RPMI8226 (cell line): ENCODE measurements around the gene LAMA5.

ENCODE experiments used
- DNase-seq: peaks from one replicate; pipeline ENCODE4 v3.0.0-alpha.2; 2015

Gene LAMA5, protein sequence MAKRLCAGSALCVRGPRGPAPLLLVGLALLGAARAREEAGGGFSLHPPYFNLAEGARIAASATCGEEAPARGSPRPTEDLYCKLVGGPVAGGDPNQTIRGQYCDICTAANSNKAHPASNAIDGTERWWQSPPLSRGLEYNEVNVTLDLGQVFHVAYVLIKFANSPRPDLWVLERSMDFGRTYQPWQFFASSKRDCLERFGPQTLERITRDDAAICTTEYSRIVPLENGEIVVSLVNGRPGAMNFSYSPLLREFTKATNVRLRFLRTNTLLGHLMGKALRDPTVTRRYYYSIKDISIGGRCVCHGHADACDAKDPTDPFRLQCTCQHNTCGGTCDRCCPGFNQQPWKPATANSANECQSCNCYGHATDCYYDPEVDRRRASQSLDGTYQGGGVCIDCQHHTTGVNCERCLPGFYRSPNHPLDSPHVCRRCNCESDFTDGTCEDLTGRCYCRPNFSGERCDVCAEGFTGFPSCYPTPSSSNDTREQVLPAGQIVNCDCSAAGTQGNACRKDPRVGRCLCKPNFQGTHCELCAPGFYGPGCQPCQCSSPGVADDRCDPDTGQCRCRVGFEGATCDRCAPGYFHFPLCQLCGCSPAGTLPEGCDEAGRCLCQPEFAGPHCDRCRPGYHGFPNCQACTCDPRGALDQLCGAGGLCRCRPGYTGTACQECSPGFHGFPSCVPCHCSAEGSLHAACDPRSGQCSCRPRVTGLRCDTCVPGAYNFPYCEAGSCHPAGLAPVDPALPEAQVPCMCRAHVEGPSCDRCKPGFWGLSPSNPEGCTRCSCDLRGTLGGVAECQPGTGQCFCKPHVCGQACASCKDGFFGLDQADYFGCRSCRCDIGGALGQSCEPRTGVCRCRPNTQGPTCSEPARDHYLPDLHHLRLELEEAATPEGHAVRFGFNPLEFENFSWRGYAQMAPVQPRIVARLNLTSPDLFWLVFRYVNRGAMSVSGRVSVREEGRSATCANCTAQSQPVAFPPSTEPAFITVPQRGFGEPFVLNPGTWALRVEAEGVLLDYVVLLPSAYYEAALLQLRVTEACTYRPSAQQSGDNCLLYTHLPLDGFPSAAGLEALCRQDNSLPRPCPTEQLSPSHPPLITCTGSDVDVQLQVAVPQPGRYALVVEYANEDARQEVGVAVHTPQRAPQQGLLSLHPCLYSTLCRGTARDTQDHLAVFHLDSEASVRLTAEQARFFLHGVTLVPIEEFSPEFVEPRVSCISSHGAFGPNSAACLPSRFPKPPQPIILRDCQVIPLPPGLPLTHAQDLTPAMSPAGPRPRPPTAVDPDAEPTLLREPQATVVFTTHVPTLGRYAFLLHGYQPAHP (N-terminal part only)

DNA sequence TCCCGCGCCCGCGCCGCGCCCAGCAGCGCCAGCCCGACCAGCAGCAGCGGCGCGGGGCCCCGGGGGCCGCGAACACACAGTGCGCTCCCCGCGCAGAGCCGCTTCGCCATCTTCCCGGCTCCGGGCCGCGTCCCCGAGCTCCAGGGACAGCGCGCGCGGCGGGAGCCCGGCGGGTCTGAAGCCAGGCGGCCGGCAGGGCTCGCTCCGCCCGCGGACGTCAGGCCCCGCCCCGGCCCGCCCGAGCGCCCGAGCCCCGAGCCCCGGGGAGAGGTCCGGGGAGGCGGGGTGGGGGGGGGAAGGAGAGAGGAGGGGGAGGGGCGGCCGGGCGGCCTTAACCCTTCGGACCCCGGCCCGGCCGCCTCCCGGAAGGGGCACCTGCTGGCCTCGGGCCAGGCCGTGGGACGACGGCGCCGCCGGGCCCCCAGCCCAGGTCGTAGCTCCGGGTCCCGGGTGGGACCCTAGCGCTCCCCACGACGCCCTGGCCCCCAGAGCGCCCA, at the start of gene LAMA5:
Gene LAMA5, minus strand, starts transcription at position 177 of the 497 bp plus-strand sequence. Its CDS starts 67 bp downstream, at position 110.
- peak; percentile 75 for DNase-seq

GRCh38 chr20:62415354-62416111, 48.4 kb upstream of the LAMA5 start:
- no peak for DNase-seq

DNA sequence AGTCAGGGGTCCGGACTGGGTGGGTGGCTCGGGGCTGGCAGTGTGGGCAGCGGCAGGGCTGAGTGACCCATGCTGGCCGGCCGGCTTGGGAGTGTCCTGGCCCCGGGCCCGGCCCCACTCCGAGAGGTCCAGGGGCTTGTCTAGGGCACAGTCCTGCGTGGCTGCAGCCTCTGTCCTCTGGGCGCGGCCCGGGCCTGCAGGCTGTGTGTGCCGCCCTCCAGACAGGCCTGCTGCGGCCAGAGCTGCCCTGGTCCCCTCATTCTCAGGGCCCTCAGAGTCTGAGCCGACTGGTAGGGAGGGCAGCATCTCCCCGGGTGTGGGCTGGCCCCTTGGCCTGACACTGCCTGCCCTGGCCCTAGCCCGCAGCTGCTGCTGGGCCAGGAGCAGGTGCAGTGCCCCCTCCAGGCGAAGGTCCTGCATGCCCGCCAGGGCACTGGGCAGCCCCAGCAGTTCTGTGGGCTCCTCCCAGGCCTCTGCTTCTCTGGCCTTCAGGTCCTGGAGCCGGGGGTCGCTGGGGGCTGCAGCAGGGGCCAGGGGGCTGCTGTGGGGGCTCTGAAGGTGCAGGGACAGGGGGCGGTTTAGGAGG, 46.9 kb upstream of the LAMA5 start:
- DNase-seq: peak; percentile 36

DNA sequence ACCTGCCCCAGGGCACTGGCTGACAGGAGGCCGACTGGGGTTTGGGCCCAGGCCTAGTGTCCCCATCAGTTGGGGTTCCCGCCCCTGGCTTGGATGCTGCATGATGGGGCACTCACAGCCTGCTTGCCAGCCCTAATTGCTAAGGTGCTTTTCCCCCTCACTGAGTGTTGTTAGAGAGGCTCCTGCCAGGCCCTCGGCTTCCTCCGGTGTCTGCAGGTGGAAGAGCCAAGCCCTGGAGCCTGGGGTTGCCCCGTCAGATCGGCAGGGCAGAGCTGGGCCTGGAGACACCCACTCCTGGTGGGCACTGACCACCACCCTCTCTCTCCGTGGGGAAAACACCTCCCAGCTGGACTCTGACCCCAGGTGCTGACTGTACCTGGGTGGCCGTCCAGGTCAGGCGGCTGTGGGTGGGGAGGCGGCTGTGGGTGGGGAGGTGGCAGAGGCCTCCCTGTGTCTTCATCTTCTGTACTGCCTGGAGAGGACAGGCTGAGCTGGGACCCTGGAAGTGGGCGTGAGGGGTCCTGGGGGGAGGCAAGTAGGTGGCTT, 46.0 kb upstream of the LAMA5 start:
- DNase-seq: no peak

DNA sequence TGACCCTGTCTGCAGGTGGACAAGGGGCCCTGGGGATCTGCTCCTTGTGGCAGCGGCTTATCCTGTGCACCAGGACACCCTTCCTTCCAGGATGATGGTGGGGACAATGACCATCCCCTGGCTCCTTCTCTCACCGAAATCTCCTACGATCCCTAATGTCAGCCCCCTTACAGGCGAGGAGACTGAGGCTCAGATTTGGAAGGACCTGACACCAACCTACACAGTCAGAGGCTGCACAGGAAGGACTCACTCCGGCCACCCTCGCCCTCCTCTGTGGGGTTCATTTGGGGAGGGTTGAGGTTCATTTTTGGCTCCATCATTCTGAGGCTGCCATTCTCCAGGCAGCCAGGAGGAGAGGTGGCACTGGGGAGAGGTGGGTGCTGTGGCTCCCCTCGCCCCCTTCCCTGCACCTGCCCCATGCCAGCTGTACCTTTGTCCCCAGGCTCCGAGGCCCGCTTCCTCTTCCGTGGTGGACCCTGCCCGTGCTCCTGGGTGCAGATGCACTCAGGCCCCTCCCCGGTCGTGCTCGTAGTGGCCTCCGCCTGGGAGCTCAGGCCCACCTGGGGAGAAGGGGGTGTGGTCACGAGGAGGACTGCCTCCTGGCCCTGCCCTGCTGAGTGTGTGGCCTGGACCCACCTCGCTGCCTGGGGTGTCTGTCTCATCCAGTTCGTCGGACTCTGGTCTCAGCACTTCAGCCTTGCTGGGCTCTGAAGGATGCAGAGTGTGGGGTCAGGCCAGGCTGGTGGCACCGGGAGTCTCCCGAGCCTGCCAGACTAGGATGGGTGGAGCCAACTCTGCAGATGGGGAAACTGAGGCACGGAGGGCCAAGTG, 45.3 kb upstream of the LAMA5 start:
- no peak for DNase-seq

DNA sequence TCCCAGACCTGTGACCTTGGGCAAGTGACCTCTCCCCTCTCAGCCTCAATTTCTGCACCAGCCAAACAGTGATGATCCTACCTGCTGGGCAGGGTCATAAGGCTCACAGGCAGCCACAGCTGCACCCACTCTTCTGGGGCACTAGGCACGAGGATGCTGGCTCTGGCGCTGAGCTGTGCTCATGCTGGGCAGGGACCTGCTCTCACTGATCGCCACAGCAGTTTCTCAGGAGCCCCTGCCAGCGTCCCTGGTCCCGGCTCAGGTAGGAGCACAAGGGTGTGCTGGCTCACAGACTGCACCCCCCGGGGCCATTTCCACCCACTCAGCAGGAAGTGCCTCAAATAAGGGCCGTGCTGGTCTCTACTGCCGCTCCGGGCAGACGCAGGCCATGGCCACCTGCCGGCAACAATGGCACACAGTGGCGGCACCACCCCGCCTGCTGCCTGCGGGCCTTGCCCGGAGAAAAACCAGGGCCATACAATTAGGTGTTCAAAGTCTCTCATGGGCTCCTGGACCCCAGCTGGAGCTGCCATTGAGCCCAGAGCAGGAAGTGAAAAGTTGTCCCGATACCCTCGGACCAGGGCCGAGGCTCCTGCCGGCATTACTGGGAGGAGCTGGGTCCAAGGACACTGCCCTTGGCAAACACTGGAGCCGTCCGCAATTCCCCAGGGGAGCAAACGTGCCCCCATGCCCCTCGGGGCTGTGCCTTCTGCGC, 44.5 kb upstream of the LAMA5 start:
- DNase-seq: no peak

GRCh38 chr20:62410746-62411478, 43.8 kb upstream of the LAMA5 start:
- no peak for DNase-seq

DNA sequence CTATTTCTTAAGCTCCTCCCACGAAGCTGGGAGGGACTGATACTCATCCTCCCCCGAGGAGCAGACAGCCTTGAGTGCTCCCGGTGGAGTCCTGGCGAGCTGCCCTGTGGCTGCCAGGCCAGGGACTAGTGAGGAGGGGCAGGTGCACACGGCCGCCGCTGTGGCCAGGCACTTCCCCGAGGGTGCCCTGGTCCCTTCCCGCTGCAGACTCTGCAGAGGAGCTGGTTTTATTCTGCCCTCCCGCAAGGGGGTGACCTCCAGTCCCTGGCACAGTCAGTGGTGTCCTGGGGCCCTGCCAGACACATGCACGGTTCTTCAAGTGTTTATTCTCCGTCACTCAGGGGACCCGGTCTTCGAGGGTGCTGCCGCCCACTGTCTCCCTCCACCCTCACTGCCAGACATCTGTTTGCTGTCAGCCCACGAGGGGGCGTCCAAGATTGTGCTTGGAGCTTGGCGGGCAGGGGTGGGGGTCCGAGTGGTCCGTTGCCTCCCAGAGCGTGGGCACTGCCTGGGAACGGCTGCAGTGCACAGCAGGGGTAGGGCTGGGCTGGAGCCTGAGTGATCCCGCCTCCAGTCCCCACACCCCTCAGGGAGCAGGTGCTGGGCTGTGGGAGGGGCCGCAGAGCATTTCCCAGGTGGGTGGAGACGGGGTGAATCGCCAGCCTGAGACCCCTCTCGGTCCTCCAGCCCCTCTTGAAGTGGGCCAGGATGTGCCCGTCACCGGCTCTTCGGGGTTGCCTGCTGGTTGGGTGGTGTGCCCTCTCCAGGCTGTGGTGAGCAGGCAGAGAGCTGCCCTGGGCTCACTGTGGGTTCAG, 43.0 kb upstream of the LAMA5 start:
- DNase-seq: peak; percentile 86

DNA sequence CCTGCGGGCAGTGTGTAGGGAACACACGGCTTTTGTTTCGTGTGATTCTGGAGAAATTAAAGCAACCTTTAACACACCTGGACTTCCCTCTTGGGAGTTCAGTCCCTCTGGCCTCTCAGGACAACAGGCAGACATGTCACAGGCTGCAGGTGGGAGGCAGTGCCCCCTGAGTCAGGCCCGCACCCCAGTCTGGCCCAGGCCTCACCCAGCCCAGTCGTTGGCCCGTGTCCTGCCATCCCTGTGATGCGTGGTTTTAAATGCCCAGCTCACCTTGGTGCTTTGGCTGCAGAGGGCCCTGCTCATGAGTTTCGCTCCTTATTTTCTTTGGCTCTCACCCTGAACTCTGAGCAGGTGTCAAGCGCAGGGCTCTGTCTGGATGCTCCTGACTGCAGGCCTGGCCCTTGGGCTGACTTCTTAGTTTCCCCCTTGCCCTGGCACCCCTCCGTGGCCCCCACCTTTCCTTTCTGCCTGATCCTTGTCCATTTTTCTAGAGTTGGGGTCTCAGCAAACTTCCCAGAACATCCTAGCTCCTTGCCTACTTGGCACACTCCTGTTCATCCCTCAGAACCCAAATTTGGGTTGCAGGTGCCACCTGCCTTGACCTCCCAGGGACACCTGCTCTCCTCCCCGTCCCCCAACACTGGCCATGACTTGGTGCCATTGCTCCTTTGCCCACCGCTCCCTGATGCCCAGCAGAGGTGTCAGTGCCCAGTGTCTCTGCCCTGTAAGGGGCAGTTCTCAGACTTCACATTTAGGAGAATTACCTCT, 42.2 kb upstream of the LAMA5 start:
- no peak for DNase-seq

DNA sequence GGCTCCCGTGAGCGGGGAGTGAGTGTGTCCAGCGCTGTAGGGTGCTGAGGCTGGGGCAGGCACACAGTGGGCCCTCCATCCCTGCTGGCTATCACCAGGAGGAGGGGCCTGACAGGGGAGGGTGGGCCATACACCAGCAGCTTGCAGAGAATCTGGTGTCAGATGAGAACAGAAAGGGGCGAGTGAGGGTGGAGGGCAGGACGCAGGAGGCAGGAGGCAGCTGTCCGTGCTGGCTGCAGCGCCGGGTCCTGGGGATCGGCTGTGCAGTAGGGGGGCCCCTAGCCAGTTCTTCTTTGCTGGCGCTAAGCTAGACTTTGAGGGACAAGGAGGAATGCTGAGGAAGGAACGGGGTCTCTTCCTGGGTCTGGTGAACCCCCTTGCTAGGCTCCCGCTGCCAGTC, 41.5 kb upstream of the LAMA5 start:
- no peak for DNase-seq

GRCh38 chr20:62408055-62408454, 40.9 kb upstream of the LAMA5 start:
- no peak for DNase-seq

- peak; percentile 96 for DNase-seq
Measured at GRCh38 chr20:62407221-62407992, 40.3 kb upstream of the LAMA5 start, which contains the start of gene CABLES2. Gene CABLES2 (minus strand): TSS chr20:62407285. CDS start chr20:62407276, 9 bp downstream.

DNA sequence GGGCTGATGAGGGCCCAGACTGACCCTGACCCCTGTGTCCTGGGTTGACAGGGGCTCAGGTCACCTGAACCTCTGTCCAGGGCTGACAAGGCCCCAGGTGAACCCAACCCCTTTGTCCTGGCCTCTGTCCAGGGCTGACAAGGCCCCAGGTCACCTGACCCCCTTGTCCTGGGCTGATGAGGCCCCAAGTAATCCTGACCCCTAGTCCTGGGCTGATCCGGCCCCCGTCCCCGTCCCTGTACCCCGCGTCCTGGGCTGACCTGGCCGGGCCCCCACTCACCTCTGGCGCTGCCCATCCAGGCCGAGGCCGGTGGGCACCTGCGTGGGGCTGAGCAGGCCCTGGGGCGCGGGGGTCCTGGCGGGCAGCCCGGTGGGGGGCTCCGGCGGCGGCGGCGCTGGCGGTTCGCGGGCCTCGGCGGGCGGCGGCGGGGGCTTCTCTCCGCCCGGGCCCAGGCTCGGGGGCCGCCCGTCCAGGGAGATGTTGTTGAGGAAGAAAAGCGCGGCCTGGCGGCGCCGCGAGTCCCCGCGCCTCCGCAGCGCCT, 39.6 kb upstream of the LAMA5 start:
- DNase-seq: no peak

GRCh38 chr20:62405981-62406513, 38.9 kb upstream of the LAMA5 start:
- DNase-seq: no peak

- DNase-seq: no peak
Measured at GRCh38 chr20:62405108-62405980, 38.2 kb upstream of the LAMA5 start.
